ENCODE results near the gene MYO16. TPM values are rescaled to one million over a fixed set of nuclear protein-coding genes. Genes with fewer than 3 reads are reported as not detected.

MYO16 gene
- total RNA-seq, 1 experiment from 2014 or later, result not detected

- no peak overlapping the region for H2BK20ac ChIP-seq (ENCODE audit: low read depth, low read length, poor library complexity, severe bottlenecking)
- Mint-ChIP-seq H3K36me3 (ENCODE audit: insufficient read depth in 1 of 3, low read depth in 3 of 3) (no peaks in the 10 kb centered on the region), H3K4me3 (no peak overlapping the region), H3K4me1 (no peaks in the 10 kb centered on the region), H3K27ac (no peak overlapping the region), H3K9me3 (no peaks in the 10 kb centered on the region), H3K27me3 (ENCODE audit: low read depth) (no peaks in the 10 kb centered on the region)
- no peak overlapping the region for H3K4me2 ChIP-seq (ENCODE audit: insufficient read depth, insufficient read length, low read length)
- no peak overlapping the region for H2BK120ac ChIP-seq (ENCODE audit: low read depth, low read length, poor library complexity, severe bottlenecking)
- H3K4ac ChIP-seq (ENCODE audit: low read depth, low read length), result no peak overlapping the region
- no peak overlapping the region for H2AK5ac ChIP-seq (ENCODE audit: insufficient read length, low read length)
- H4K5ac ChIP-seq (ENCODE audit: insufficient read length, low read depth, low read length), result no peak overlapping the region
- H4K20me1 ChIP-seq (ENCODE audit: control insufficient read depth, insufficient read depth, insufficient read length), result no peaks in the 10 kb centered on the region
- no peak overlapping the region for H3K27ac ChIP-seq (ENCODE audit: insufficient read length, low read depth, low read length)
- H2BK12ac ChIP-seq (ENCODE audit: insufficient read length, low read depth, low read length), result no peak overlapping the region
- H3K23me2 ChIP-seq (ENCODE audit: insufficient read length, low read depth, low read length, poor library complexity, severe bottlenecking), result no peaks in the 10 kb centered on the region
- no peak overlapping the region for H3K9ac ChIP-seq (ENCODE audit: extremely low read depth, insufficient read length, low read length)
- H2BK5ac ChIP-seq (ENCODE audit: insufficient read length, low read length), result no peak overlapping the region
- no peak overlapping the region for H2AFZ ChIP-seq (ENCODE audit: low read length)
- H3K79me1 ChIP-seq (ENCODE audit: insufficient read depth, low read depth, low read length, poor library complexity, severe bottlenecking), result no peaks in the 10 kb centered on the region
- no peak overlapping the region for H3K14ac ChIP-seq (ENCODE audit: insufficient read depth, low read length)
- no peak overlapping the region for H3K56ac ChIP-seq (ENCODE audit: insufficient read length, low read depth, low read length)
- H4K91ac ChIP-seq (ENCODE audit: insufficient read length, low read depth, low read length), result no peak overlapping the region
- DNase-seq, result no peak
- no peaks in the 10 kb centered on the region for H3K27me3 ChIP-seq (ENCODE audit: insufficient read depth, low read length)
- H3K18ac ChIP-seq (ENCODE audit: insufficient read length, low read depth, low read length), result no peak overlapping the region
- no peaks in the 10 kb centered on the region for H3K79me2 ChIP-seq (ENCODE audit: insufficient read depth, low read length)
- no peak overlapping the region for H2BK15ac ChIP-seq (ENCODE audit: low read depth, low read length)
- TF ChIP-seq CTCF (conservative IDR thresholded peaks at IDR 0.05), result no peak
- no peak overlapping the region for H4K8ac ChIP-seq (replicated peaks; ENCODE audit: insufficient read length, low read depth, low read length)
- no peaks in the 10 kb centered on the region for H3K4me1 ChIP-seq (ENCODE audit: insufficient read depth, low read length)
- H3K9me3 ChIP-seq (ENCODE audit: control insufficient read depth, low read depth, low read length), result no peaks in the 10 kb centered on the region
- H3T11ph ChIP-seq (ENCODE audit: low read length), result no peak overlapping the region
- no CpG with 5 or more reads among the region's 5 CpGs for WGBS (ENCODE audit: extremely low coverage, insufficient read length, low lambda C conversion rate)
- no peak overlapping the region for H3K23ac ChIP-seq (ENCODE audit: insufficient read length, low read depth, low read length)
These were observed 484.8 kb downstream of the MYO16 start for GRCh38 chr13:109114162-109114561.
